GM23338 (cell line): ENCODE results near the gene CD1E.

ENCODE experiments used
- CREB1 ChIP-seq: fragments of 250-450 bp; sonication (Bioruptor Pico); IDR thresholded peaks from 2 replicates; pipeline ENCODE4 v1.5.0; 2020; ENCODE audit warnings: low read depth, mild to moderate bottlenecking, moderate library complexity
- CTCF ChIP-seq, 2 experiments: fragments of 200-600 bp in 1 of 2; sonication (generic) in 1 of 2; conservative IDR thresholded peaks; 2 replicates each; pipeline versions ENCODE4 v1.5.1 to v1.6.1; 2016 to 2017; ENCODE audit warnings: antibody characterized with exemption in 2 of 2, low read depth in 2 of 2, mild to moderate bottlenecking in 2 of 2, moderate library complexity in 1 of 2
- EZH2phosphoT487 ChIP-seq: fragments of 200-600 bp; sonication (generic); IDR thresholded peaks from one replicate; pipeline ENCODE4 v1.8.1; 2018; ENCODE audit warnings: antibody characterized with exemption; ENCODE audit not compliant: unreplicated experiment
- POLR2AphosphoS5 ChIP-seq: IDR thresholded peaks from 2 replicates; pipeline ENCODE4 v1.6.1; 2016; ENCODE audit warnings: antibody characterized with exemption, low read depth
- TF ChIP-seq, protein P1 (sequence below): IDR thresholded peaks from one replicate; pipeline ENCODE4 v1.6.1; 2018; ENCODE audit warnings: antibody characterized with exemption; ENCODE audit not compliant: unreplicated experiment

GRCh38 chr1:158323866-158324265, 29.8 kb upstream of the CD1E start:
- TF ChIP-seq CTCF (conservative IDR thresholded peaks at IDR 0.05; ENCODE audit: low read depth in 2 of 2) (no peak), CREB1 (CRISPR knock-in tag) (no peak), EZH2phosphoT487 (no peak), POLR2AphosphoS5 (no peak)
- TF ChIP-seq, protein P1, sequence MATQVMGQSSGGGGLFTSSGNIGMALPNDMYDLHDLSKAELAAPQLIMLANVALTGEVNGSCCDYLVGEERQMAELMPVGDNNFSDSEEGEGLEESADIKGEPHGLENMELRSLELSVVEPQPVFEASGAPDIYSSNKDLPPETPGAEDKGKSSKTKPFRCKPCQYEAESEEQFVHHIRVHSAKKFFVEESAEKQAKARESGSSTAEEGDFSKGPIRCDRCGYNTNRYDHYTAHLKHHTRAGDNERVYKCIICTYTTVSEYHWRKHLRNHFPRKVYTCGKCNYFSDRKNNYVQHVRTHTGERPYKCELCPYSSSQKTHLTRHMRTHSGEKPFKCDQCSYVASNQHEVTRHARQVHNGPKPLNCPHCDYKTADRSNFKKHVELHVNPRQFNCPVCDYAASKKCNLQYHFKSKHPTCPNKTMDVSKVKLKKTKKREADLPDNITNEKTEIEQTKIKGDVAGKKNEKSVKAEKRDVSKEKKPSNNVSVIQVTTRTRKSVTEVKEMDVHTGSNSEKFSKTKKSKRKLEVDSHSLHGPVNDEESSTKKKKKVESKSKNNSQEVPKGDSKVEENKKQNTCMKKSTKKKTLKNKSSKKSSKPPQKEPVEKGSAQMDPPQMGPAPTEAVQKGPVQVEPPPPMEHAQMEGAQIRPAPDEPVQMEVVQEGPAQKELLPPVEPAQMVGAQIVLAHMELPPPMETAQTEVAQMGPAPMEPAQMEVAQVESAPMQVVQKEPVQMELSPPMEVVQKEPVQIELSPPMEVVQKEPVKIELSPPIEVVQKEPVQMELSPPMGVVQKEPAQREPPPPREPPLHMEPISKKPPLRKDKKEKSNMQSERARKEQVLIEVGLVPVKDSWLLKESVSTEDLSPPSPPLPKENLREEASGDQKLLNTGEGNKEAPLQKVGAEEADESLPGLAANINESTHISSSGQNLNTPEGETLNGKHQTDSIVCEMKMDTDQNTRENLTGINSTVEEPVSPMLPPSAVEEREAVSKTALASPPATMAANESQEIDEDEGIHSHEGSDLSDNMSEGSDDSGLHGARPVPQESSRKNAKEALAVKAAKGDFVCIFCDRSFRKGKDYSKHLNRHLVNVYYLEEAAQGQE = no peak
